PFSK-1 (cell line): Measurements from ENCODE around the gene KSR1.

Experiments used
- FOXP2 ChIP-seq: optimal IDR thresholded peaks from 2 replicates; pipeline ENCODE3; 2011; ENCODE audit warnings: borderline replicate concordance, control low read depth, inconsistent platforms; ENCODE audit not compliant: insufficient read depth; ENCODE audit errors: extremely low read length, extremely low read depth
- POLR2AphosphoS5 ChIP-seq: IDR thresholded peaks from 2 replicates; pipeline ENCODE4 v1.6.1; 2012; ENCODE audit warnings: low read depth, mild to moderate bottlenecking, control low read depth, low read length, moderate library complexity
- TAF1 ChIP-seq: IDR thresholded peaks from 2 replicates; pipeline ENCODE4 v1.6.1; 2012; ENCODE audit warnings: low read length, control low read depth, borderline replicate concordance; ENCODE audit not compliant: insufficient read depth
- TF ChIP-seq, protein P1 (sequence below), 2 experiments: IDR thresholded peaks; 2 replicates each; pipeline versions ENCODE4 v1.6.1 to v1.8.0; 2011 to 2012; ENCODE audit warnings: low read depth in 2 of 2, low read length in 2 of 2, control low read depth in 1 of 2, inconsistent platforms in 1 of 2, mild to moderate bottlenecking in 1 of 2, moderate library complexity in 1 of 2; ENCODE audit not compliant: insufficient read depth in 1 of 2

DNA sequence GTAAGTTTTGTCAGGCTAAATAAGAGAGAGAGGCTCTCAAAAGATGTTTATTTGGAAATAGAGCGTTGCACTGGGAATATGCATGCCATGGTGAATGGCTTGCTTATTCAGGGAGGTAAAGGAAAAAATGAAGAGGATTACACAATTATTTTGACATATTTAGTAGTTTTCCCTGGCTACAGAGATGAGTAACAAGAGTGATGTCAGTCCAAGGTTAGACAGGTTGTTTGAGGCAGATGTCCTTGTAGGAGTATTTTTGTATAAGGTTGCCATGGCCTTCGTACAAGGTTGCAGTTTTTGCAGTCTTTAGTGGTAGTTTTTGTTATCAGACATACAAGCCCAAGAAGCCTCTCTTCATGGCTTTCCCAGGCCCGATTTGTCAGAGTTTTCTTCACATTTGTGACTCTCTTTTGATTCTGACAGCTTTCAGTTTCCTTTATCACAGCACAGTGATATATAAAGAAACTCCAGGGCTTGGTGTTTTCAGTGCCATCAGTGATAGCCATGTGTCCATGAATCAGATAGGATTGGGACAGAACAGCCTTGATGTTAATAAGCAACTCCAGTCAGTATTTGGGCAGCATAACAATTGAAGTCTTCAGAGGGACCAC lies 156.0 kb downstream of the KSR1 start:
- TF ChIP-seq, protein P1, sequence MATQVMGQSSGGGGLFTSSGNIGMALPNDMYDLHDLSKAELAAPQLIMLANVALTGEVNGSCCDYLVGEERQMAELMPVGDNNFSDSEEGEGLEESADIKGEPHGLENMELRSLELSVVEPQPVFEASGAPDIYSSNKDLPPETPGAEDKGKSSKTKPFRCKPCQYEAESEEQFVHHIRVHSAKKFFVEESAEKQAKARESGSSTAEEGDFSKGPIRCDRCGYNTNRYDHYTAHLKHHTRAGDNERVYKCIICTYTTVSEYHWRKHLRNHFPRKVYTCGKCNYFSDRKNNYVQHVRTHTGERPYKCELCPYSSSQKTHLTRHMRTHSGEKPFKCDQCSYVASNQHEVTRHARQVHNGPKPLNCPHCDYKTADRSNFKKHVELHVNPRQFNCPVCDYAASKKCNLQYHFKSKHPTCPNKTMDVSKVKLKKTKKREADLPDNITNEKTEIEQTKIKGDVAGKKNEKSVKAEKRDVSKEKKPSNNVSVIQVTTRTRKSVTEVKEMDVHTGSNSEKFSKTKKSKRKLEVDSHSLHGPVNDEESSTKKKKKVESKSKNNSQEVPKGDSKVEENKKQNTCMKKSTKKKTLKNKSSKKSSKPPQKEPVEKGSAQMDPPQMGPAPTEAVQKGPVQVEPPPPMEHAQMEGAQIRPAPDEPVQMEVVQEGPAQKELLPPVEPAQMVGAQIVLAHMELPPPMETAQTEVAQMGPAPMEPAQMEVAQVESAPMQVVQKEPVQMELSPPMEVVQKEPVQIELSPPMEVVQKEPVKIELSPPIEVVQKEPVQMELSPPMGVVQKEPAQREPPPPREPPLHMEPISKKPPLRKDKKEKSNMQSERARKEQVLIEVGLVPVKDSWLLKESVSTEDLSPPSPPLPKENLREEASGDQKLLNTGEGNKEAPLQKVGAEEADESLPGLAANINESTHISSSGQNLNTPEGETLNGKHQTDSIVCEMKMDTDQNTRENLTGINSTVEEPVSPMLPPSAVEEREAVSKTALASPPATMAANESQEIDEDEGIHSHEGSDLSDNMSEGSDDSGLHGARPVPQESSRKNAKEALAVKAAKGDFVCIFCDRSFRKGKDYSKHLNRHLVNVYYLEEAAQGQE (IDR thresholded peaks at IDR 0.05; ENCODE audit: insufficient read depth in 1 of 2, low read depth in 2 of 2, low read length in 2 of 2) = no peak
- no peak for TF ChIP-seq TAF1
- TF ChIP-seq POLR2AphosphoS5 = no peak
- no peak for TF ChIP-seq FOXP2
